BLaER1 treated with 17β-estradiol and CSF1 and Interleukin-3, amounts not matched to agents 10 nM and 100 nM (cell line): ENCODE measurements around the gene LRRC53.

Experiments used
- H3K27ac ChIP-seq, 11 experiments: shearing (Covaris generic); formaldehyde crosslinking; 2 replicates each; pipeline ENCODE4 v1.8.1; 2022
- H3K27me3 ChIP-seq, 11 experiments: shearing (Covaris generic); formaldehyde crosslinking; 2 replicates each; pipeline ENCODE4 v1.8.1; 2022
- H3K36me3 ChIP-seq, 11 experiments: shearing (Covaris generic); formaldehyde crosslinking; 2 replicates each; pipeline ENCODE4 v1.8.1; 2022
- H3K4me1 ChIP-seq, 10 experiments: shearing (Covaris generic); formaldehyde crosslinking; 2 replicates each; pipeline ENCODE4 v1.8.1; 2022
- H3K4me2 ChIP-seq, 11 experiments: shearing (Covaris generic); formaldehyde crosslinking; 2 replicates each; pipeline ENCODE4 v1.8.1; 2022
- H3K4me3 ChIP-seq, 10 experiments: shearing (Covaris generic); formaldehyde crosslinking; 2 replicates each; pipeline ENCODE4 v1.8.1; 2022
- H3K9ac ChIP-seq, 11 experiments: shearing (Covaris generic); formaldehyde crosslinking; 2 replicates each; pipeline ENCODE4 v1.8.1; 2022
- H3K9me3 ChIP-seq, 11 experiments: shearing (Covaris generic); formaldehyde crosslinking; replicated peaks in 1 of 11; 2 replicates each; pipeline ENCODE4 v1.8.1; 2022
- H4K20me1 ChIP-seq, 11 experiments: shearing (Covaris generic); formaldehyde crosslinking; 2 replicates each; pipeline ENCODE4 v1.8.1; 2022
- Cebpa-rat ChIP-seq, 11 experiments: shearing (Covaris generic); IDR thresholded peaks; 2 replicates each; pipeline ENCODE4 v1.8.1; 2022

LRRC53 gene

GRCh38 chr1:74426208-74426937 lies 86.0 kb downstream of the LRRC53 start:
- no peaks in the 10 kb centered on the region for H3K27me3 ChIP-seq
- H3K4me1 ChIP-seq = no peaks in the 10 kb centered on the region
- no peaks in the 10 kb centered on the region for H4K20me1 ChIP-seq
- H3K9me3 ChIP-seq = no peaks in the 10 kb centered on the region
- H3K27ac ChIP-seq = no peak overlapping the region
- no peaks in the 10 kb centered on the region for H3K36me3 ChIP-seq
- H3K9ac ChIP-seq = no peak overlapping the region
- H3K4me3 ChIP-seq = no peak overlapping the region
- no peak overlapping the region for H3K4me2 ChIP-seq
- no peak for TF ChIP-seq Cebpa-rat (IDR thresholded peaks at IDR 0.05)

GRCh38 chr1:74425676-74426075 lies 86.7 kb downstream of the LRRC53 start:
- Histone ChIP-seq H3K4me2 (no peak overlapping the region), H3K9ac (no peak overlapping the region), H3K4me3 (no peak overlapping the region), H3K27ac (no peak overlapping the region), H3K27me3 (no peaks in the 10 kb centered on the region), H3K36me3 (no peaks in the 10 kb centered on the region), H3K4me1 (no peaks in the 10 kb centered on the region), H4K20me1 (no peaks in the 10 kb centered on the region), H3K9me3 (no peaks in the 10 kb centered on the region)
- no peak for TF ChIP-seq Cebpa-rat (IDR thresholded peaks at IDR 0.05)

- Histone ChIP-seq H3K9ac (no peak overlapping the region), H3K4me2 (no peak overlapping the region), H4K20me1 (no peaks in the 10 kb centered on the region), H3K4me1 (no peaks in the 10 kb centered on the region), H3K27me3 (no peaks in the 10 kb centered on the region), H3K4me3 (no peak overlapping the region), H3K36me3 (no peaks in the 10 kb centered on the region), H3K9me3 (no peaks in the 10 kb centered on the region), H3K27ac (no peak overlapping the region)
- no peak for TF ChIP-seq Cebpa-rat (IDR thresholded peaks at IDR 0.05)
These were observed 88.9 kb downstream of the LRRC53 start for GRCh38 chr1:74423471-74423870.

- Histone ChIP-seq H3K27ac (no peak overlapping the region), H3K9me3 (no peaks in the 10 kb centered on the region), H3K9ac (no peak overlapping the region), H3K36me3 (no peaks in the 10 kb centered on the region), H4K20me1 (no peaks in the 10 kb centered on the region), H3K27me3 (no peaks in the 10 kb centered on the region), H3K4me1 (no peaks in the 10 kb centered on the region), H3K4me3 (no peak overlapping the region), H3K4me2 (no peak overlapping the region)
- TF ChIP-seq Cebpa-rat (IDR thresholded peaks at IDR 0.05) = no peak
These were observed 89.8 kb downstream of the LRRC53 start for GRCh38 chr1:74422421-74423292.

GRCh38 chr1:74420467-74420866 lies 91.9 kb downstream of the LRRC53 start:
- no peak overlapping the region for H3K4me2 ChIP-seq
- H4K20me1 ChIP-seq = no peaks in the 10 kb centered on the region
- no peaks in the 10 kb centered on the region for H3K36me3 ChIP-seq
- no peaks in the 10 kb centered on the region for H3K27me3 ChIP-seq
- no peak overlapping the region for H3K27ac ChIP-seq
- TF ChIP-seq Cebpa-rat (IDR thresholded peaks at IDR 0.05) = no peak
- no peaks in the 10 kb centered on the region for H3K4me1 ChIP-seq
- H3K9me3 ChIP-seq = no peaks in the 10 kb centered on the region
- no peak overlapping the region for H3K4me3 ChIP-seq
- no peak overlapping the region for H3K9ac ChIP-seq
